ENCODE measurements around the gene FMN1.

The FMN1 gene

DNA sequence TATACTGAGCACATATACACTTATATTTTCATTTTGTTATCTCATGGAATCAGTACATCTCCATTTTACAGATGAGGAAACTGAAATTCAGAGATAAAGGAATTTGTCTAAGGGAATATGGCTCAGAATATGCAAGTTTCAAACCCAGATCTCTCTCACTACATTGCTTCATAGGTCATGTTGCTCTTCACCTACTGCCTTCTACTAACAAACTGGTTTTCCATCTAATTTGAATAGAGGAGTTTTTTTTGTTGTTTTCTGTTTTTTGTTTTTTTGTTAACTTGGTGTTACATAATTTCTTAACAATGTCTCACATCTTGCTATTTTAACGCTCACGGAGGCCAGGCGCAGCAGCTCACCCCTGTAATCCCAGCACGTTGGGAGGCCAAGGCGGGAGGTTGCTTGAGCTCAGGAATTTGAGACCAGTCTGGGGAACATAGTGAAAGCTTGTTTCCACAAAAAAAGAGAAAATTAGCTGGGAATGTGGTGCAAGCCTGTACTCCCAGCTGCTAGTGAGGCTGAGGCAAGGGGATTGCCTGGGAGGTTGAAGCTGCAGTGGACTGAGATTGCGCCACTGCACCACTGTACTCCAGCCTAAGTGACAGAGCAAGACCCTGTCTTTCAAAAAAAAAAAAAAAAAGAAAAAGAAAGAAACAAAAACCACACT lies 37.0 kb downstream of the FMN1 start:
- no peak for DNase-seq (ENCODE audit: low spot score in 2 of 2)
- in situ Hi-C loops (cut with MboI; ENCODE audit: low sequenced_read_pairs): no loop called here
- peaks cover 10% of the 10 kb centered on the region for H3K27me3 ChIP-seq (ENCODE audit: low read depth)
- H3K36me3 ChIP-seq (replicated peaks): no peaks in the 10 kb centered on the region
- no peaks in the 10 kb centered on the region for H3K4me1 ChIP-seq
- H3K9me3 ChIP-seq: no peaks in the 10 kb centered on the region
- no peak overlapping the region for H3K4me3 ChIP-seq

DNA sequence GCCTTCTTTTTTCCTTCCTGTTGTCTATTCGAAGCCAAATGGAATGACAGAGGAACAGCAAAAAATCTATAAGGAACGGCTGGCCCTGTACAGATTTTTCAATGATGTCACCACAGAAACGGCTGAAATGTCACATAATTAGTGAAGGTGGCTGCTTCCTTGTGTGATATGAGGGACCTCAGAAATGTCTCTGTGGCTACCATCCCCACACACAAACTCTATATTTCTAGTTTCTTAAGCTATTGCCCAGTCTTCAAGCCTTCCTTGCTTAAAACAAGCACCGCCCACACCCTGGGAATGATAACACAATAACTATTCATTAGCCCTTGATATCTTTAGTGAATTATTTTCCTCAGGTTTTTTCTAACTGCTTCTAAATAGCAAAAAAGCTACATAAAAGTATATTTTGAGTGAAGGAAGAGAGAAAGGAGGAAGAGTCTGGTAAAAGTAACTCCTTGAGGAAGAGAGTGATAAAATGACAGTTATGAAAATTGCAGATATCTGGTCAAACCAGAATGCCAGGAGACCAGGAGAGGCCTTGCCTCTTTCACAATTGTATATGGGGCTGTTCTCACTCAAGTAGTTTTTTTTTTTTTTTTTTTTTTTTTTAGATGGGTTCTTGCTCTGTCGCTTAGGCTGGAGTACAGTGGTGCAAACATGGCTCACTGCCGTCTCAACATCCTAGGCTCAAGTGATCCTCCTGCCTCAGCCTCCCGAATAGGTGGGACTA lies 38.7 kb downstream of the FMN1 start:
- Histone ChIP-seq H3K9me3 (no peaks in the 10 kb centered on the region), H3K4me1 (no peaks in the 10 kb centered on the region), H3K27me3 (ENCODE audit: low read depth) (peaks cover 21% of the 10 kb centered on the region), H3K4me3 (no peak overlapping the region), H3K36me3 (replicated peaks) (no peaks in the 10 kb centered on the region)
- DNase-seq (ENCODE audit: low spot score in 2 of 2): no peak
- in situ Hi-C loops (cut with MboI; ENCODE audit: low sequenced_read_pairs): no loop called here

DNA sequence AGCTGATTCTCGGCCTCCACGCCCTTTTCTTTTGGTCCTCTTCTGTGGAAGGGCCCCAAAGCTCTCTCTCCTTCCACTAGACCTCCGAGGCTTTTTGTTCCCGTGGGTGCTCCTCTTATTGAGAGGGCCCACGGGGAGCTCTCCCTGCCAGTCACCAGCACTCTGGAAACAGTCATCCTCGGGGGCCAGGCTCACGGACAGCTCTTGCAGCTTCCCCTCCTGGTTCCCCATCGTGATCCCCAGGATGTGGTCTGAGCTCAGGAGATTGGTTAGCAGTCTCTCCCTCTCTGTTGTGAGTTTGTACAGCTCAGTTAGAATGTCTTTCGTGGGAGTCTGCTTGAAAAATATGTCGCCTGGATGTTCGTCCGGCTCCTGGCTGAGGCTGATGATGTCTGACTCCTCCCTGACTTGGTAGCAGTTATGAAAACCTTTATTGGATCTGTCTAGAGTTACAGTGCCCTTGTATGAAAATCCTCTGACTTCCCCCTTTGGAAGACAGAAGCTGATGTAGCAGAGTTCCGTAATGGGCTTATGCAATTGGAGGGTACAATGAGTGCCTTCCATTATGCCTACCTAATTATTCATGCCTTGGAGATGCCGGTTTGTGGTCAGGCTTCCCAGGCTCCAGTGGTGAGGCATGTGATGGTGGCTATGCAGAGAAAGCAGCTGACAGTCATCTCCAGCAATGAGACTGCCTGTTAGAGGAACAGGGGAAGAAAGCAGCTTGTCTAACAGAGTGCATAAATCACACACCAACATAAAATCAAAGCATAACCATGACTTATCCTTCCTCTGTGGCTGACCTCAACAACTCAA lies 40.0 kb downstream of the FMN1 start:
- Histone ChIP-seq H3K36me3 (replicated peaks) (no peaks in the 10 kb centered on the region), H3K4me1 (no peaks in the 10 kb centered on the region), H3K4me3 (no peak overlapping the region), H3K9me3 (no peaks in the 10 kb centered on the region), H3K27me3 (ENCODE audit: low read depth) (peaks cover 26% of the 10 kb centered on the region)
- in situ Hi-C loops (cut with MboI; ENCODE audit: low sequenced_read_pairs): no loop called here
- DNase-seq (ENCODE audit: low spot score in 2 of 2): no peak

DNA sequence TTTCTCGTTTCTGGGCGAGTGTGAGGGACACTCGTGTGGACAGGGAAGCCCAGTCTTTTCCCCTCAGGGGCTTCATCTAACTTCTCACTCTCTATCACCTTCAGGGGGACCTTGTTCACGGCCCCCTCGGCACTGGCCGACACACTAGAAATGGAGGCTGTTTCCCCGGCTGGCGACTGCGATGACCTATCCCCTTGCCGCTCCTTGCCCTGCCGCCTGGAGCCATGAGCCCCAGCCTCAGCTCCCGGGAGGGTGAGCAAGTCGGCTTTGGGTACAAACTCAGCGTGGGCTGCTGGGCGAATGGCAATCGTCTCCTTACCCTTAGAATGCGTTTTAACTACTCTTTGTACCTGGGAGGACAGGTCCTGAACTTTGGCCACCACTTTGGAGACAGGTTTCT lies 41.0 kb downstream of the FMN1 start:
- in situ Hi-C loops (cut with MboI; ENCODE audit: low sequenced_read_pairs): no loop called here

DNA sequence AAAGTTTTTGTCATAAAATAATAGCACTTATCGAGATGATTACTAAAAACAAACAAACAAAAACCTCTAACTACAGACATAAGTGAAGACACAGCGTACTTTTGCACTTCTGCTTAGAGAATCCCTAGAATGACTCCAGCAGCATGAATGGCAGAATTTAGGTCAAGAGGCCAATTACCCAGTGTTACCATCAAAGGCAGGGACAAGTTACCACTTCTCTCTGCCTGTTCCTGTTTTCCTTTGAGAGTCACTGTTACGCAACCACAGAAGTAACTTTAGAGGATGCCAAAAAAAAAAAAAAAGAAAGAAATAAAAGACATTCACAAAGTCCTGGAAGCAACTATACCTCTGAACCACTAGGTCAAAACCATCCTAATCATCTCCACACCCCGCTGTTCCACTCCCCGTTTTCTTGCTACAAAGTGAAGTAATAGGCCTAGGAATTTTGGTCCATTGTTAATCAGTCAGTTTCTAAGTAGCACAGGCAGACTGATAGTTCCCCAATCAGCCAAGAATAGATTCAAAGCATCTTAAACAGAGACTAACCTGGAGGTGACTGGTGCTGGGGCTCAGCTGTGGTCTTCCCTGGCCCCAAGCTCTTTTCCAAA lies 41.9 kb downstream of the FMN1 start:
- H3K4me3 ChIP-seq: no peak overlapping the region
- in situ Hi-C loops (cut with MboI; ENCODE audit: low sequenced_read_pairs): no loop called here
- H3K9me3 ChIP-seq: no peaks in the 10 kb centered on the region
- no peaks in the 10 kb centered on the region for H3K4me1 ChIP-seq
- H3K36me3 ChIP-seq (replicated peaks): no peaks in the 10 kb centered on the region
- no peak for DNase-seq (ENCODE audit: low spot score in 2 of 2)
- H3K27me3 ChIP-seq (ENCODE audit: low read depth): peaks cover 35% of the 10 kb centered on the region

More for the DNA sequence above, 41.0 kb downstream of the FMN1 start:
- Histone ChIP-seq H3K27me3 (ENCODE audit: low read depth) (peaks cover 30% of the 10 kb centered on the region), H3K4me1 (no peaks in the 10 kb centered on the region), H3K9me3 (no peaks in the 10 kb centered on the region), H3K36me3 (replicated peaks) (no peaks in the 10 kb centered on the region), H3K4me3 (no peak overlapping the region)
- DNase-seq (ENCODE audit: low spot score in 2 of 2): no peak

DNA sequence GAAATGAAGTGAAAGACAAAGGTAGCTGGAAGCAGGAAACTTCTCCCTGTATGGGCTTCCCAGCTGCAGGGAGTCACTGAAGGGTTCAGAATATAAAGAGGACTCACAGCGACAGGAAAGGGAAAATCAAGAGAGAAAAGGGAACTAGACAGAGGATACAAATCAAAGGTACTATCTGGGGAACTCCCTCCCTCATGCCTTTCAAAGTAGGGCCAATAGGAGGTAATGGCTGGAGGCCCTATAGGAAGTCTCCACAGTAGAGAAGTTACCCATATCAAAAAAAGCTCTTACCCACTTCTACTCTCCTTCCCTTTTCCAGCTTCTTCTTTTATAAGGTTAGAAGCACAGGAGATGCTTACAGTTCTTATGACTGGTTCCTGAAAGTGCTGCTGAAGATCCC lies 43.5 kb downstream of the FMN1 start:
- peaks cover 35% of the 10 kb centered on the region for H3K27me3 ChIP-seq (ENCODE audit: low read depth)
- no peaks in the 10 kb centered on the region for H3K36me3 ChIP-seq (replicated peaks)
- no peak overlapping the region for H3K4me3 ChIP-seq
- no peak for DNase-seq (ENCODE audit: low spot score in 2 of 2)
- in situ Hi-C loops (cut with MboI; ENCODE audit: low sequenced_read_pairs): no loop called here
- H3K9me3 ChIP-seq: no peaks in the 10 kb centered on the region
- no peaks in the 10 kb centered on the region for H3K4me1 ChIP-seq

DNA sequence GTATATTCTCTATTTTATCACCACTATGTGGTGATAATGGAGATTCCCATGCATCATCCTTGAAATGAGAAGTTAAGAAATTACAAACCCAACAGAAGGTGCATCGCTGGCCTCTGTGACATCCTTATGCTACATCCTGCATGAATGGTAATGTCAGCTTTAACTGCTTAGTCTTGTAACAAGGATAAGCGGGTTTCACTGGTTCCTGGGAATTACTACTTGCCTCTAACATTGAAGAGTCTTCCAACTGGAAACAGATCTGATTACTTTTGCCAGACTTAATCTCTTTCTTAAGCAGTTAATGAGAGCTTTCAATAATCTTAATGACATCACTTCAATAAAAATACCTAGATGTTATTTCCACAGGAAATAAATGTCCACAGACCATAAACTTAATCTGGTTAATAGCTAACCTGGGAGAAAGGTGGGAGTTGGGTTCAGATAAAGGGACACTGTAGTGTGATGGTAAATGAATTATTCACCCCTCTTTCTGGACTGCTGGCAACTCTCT lies 44.0 kb downstream of the FMN1 start:
- Histone ChIP-seq H3K4me3 (no peak overlapping the region), H3K9me3 (no peaks in the 10 kb centered on the region), H3K27me3 (ENCODE audit: low read depth) (peaks cover 35% of the 10 kb centered on the region), H3K4me1 (no peaks in the 10 kb centered on the region), H3K36me3 (replicated peaks) (no peaks in the 10 kb centered on the region)
- in situ Hi-C loops (cut with MboI; ENCODE audit: low sequenced_read_pairs): no loop called here
- no peak for DNase-seq (ENCODE audit: low spot score in 2 of 2)

DNA sequence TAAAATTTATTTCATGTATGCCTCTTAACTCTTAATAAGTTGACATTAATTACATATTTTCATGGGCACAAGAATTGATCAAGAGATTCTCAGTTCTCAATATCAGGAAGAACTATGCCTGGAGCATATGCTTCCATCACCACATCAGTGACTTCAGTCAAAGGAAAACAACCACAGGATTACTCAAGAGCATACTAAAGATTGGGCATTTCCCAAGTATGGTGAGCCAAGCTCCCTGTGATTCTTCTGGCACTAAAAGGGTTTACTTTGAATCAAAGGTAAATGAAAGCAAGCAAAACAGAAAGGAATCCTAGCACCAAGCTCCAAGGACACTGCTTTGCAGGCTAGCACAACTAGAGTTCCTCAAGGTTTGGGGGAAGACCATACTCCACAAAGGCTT lies 44.6 kb downstream of the FMN1 start:
- no peaks in the 10 kb centered on the region for H3K36me3 ChIP-seq (replicated peaks)
- H3K9me3 ChIP-seq: no peaks in the 10 kb centered on the region
- no peaks in the 10 kb centered on the region for H3K4me1 ChIP-seq
- in situ Hi-C loops (cut with MboI; ENCODE audit: low sequenced_read_pairs): loop anchor here (25.0 kb wide), 1 partner anchor 488 kb away; no protein-coding TSS in a partner anchor
- H3K4me3 ChIP-seq: no peak overlapping the region
- no peak for DNase-seq (ENCODE audit: low spot score in 2 of 2)
- peaks cover 32% of the 10 kb centered on the region for H3K27me3 ChIP-seq (ENCODE audit: low read depth)

DNA sequence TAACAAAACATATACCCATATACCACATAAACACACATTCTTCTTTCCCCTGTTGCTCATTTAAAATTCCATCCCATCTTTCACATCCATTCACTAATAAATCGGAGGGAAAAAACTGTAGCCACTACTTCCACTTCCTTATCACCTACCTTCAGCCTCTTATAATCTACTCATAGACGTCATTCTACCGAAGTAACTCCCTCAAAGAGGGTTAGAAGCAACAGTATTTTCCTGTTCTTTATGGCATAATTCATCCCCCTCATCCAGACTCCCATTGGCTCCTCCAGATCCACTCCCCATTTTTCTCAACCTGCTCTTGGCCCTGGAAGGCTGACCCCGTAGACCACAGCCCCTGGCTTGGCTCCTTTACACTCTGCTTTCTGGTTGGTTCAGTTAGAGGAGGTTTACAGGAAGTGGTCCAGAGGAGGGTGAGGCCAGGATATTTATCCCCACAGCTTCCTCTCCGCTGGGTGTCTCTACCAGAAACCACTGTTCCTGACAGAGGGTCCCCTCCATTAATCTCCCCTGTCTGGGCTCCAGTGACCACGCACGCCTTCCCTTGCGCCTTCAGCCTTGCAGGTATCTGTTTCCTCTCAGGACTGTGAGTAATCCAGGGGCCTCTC lies 46.3 kb downstream of the FMN1 start:
- in situ Hi-C loops (cut with MboI; ENCODE audit: low sequenced_read_pairs): loop anchor here (25.0 kb wide), 1 partner anchor 486 kb away; no protein-coding TSS in a partner anchor
- Histone ChIP-seq H3K4me1 (no peaks in the 10 kb centered on the region), H3K36me3 (replicated peaks) (no peaks in the 10 kb centered on the region), H3K27me3 (ENCODE audit: low read depth) (peaks cover 28% of the 10 kb centered on the region), H3K4me3 (no peak overlapping the region), H3K9me3 (no peaks in the 10 kb centered on the region)
- no peak for DNase-seq (ENCODE audit: low spot score in 2 of 2)

DNA sequence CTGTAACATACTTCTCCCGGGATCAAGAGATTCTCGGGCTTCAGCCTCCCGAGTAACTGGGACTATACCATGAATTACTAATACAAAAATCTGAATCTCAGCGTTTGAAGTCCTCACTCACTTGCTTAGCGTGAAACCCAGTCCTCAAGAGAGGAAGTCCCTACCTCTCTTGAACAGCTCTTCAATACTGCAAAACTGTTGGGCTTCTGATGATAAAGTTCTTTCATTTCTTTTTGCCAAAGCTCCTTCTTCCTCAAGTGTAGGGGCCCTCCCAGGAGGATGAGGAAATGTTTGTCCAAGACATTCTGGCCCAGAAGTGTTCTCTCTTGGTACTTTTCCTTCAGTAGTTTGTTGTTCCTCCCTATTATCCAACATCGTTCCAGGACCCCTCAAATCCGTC lies 48.5 kb downstream of the FMN1 start:
- H3K4me3 ChIP-seq: no peak overlapping the region
- in situ Hi-C loops (cut with MboI; ENCODE audit: low sequenced_read_pairs): loop anchor here (25.0 kb wide), 1 partner anchor 484 kb away; no protein-coding TSS in a partner anchor
- H3K27me3 ChIP-seq (ENCODE audit: low read depth): peaks cover 16% of the 10 kb centered on the region
- DNase-seq (ENCODE audit: low spot score in 2 of 2): no peak
- H3K36me3 ChIP-seq (replicated peaks): no peaks in the 10 kb centered on the region
- no peaks in the 10 kb centered on the region for H3K9me3 ChIP-seq
- no peaks in the 10 kb centered on the region for H3K4me1 ChIP-seq

DNA sequence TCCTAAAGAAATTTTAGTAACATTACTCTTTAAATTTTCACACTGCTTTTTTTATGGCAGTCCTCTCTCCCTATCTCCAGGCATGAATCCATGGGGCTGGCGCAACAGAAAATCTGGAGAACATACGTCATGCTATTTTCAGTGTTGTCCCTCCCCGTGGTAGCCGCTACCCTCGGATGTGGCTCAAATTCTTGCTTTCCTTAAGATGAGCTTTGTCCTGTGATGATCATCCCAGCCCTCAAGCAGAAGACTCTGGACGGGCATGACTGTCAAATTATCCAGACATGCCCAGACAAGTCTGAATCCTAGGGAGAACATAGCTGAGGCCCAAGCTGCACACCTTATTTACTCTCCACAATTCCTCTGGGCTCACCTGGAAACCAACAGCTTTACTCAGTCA lies 49.1 kb downstream of the FMN1 start:
- Histone ChIP-seq H3K4me1 (no peaks in the 10 kb centered on the region), H3K9me3 (no peaks in the 10 kb centered on the region), H3K27me3 (ENCODE audit: low read depth) (peaks cover 16% of the 10 kb centered on the region), H3K4me3 (no peak overlapping the region), H3K36me3 (replicated peaks) (no peaks in the 10 kb centered on the region)
- in situ Hi-C loops (cut with MboI; ENCODE audit: low sequenced_read_pairs): loop anchor here (25.0 kb wide), 1 partner anchor 483 kb away; no protein-coding TSS in a partner anchor
- no peak for DNase-seq (ENCODE audit: low spot score in 2 of 2)

DNA sequence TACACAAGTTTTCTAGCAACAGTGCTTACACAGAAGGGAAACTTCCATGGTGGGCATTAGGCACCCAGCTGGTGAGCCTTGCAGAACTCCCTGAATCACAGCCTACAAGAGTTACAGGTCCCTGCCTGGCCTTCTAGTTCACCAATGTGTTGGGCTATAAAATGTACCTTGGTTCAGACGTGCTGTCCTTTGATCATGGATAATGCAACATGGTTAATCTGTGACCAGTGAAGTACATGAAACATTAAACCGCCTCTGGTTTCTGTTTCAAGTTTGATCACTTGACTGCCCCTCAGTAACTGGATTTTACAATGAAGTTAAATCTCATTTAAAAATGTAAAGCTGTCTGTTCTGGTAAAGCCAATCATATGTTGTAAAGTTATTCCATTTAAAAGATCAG lies 51.8 kb downstream of the FMN1 start:
- H3K4me3 ChIP-seq: no peak overlapping the region
- H3K9me3 ChIP-seq: no peaks in the 10 kb centered on the region
- DNase-seq (ENCODE audit: low spot score in 2 of 2): no peak
- H3K27me3 ChIP-seq (ENCODE audit: low read depth): 0 out of 2 replicates have a peak, but pooled peaks cover 4% of the 10 kb centered on the region
- no peaks in the 10 kb centered on the region for H3K36me3 ChIP-seq (replicated peaks)
- H3K4me1 ChIP-seq: no peaks in the 10 kb centered on the region
- in situ Hi-C loops (cut with MboI; ENCODE audit: low sequenced_read_pairs): loop anchor here (25.0 kb wide), 1 partner anchor 480 kb away; no protein-coding TSS in a partner anchor

DNA sequence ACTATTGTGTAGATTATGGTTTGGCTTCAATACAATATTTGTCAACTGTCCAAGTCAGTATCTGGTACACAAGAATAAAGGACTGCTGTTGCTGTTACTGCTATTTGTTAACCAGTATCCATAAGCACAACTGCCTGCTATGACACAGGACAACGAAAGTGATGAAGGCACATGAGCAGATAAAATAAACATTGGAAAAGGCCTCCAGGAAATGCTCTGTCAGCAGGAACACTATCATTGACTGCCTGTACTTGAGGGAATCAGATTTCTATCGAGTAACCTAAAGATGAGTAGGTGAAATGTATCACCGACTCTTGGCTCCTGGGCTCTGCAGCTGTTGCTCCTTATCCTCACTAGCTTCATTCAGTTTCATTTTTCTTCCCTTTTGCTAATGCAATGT lies 56.5 kb downstream of the FMN1 start:
- in situ Hi-C loops (cut with MboI; ENCODE audit: low sequenced_read_pairs): loop anchor here (25.0 kb wide), 1 partner anchor 476 kb away; no protein-coding TSS in a partner anchor
- no peak for DNase-seq (ENCODE audit: low spot score in 2 of 2)
- Histone ChIP-seq H3K4me3 (no peak overlapping the region), H3K9me3 (no peaks in the 10 kb centered on the region), H3K4me1 (no peaks in the 10 kb centered on the region), H3K36me3 (replicated peaks) (no peaks in the 10 kb centered on the region), H3K27me3 (ENCODE audit: low read depth) (0 out of 2 replicates have a peak, but pooled peaks cover 8% of the 10 kb centered on the region)

Measured in HAP-1 (cell line).